Neural cell (in vitro differentiated cells): ENCODE data around the gene IQSEC1.

Source experiments
- CTCF ChIP-seq: fragments of 450-650 bp; IDR thresholded peaks from 2 replicates; pipeline ENCODE4 v1.5.1; 2014; ENCODE audit warnings: antibody characterized with exemption, mild to moderate bottlenecking, moderate library complexity; ENCODE audit not compliant: poor library complexity, severe bottlenecking
- MXI1 ChIP-seq: fragments of 450-650 bp; conservative IDR thresholded peaks from 2 replicates; pipeline ENCODE4 v1.6.1; 2014; ENCODE audit warnings: antibody characterized with exemption, mild to moderate bottlenecking; ENCODE audit not compliant: poor library complexity, severe bottlenecking
- SMC3 ChIP-seq: fragments of 450-650 bp; conservative IDR thresholded peaks from 2 replicates; pipeline ENCODE4 v1.6.1; 2014; ENCODE audit warnings: antibody characterized with exemption, mild to moderate bottlenecking, moderate library complexity; ENCODE audit not compliant: poor library complexity
- TAF1 ChIP-seq: IDR thresholded peaks from 2 replicates; pipeline ENCODE4 v1.6.1; 2012; ENCODE audit warnings: low read depth

- TF ChIP-seq CTCF (no peak), MXI1 (no peak), TAF1 (no peak), SMC3 (no peak)
Observed at GRCh38 chr3:13122081-13123012, 49.1 kb upstream of the IQSEC1 start.
